Activated CD8-positive, alpha-beta memory T cell treated with anti-CD3 and anti-CD28 coated beads for 1 hour (primary cell): ENCODE data around the gene ABCC6.
"Not testable (repeated sequence)": the region's sequence is repeated elsewhere in the genome, so short reads cannot be mapped to it uniquely, and the experiment has no call there.

Experiments used
- DNase-seq, 2 donors: peaks; one replicate each; pipeline ENCODE4 v3.0.0-alpha.2; 2020; ENCODE audit warnings: low read depth in 1 of 2; ENCODE audit errors: extremely low read depth in 1 of 2

ABCC6 gene

DNA sequence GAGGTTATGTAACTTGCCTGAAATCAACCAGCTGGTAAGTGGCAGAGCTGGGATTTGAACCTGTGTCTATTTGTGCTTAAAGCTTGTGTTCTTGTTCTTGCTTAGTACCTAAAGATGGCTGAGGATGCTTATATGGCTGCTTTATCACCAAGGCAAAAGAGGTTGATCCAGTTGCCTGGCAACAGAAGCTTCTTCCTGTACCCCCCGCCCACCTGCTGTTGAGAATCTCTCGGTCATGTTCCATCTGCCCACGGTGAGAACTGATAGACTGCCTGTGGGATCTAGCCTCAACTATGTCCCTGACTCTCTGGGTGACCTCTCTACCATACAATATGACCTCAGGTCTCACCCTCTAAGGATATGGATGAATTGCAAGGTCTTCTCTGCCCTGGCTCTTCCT, 60.7 kb downstream of the ABCC6 start:
- DNase-seq: no peak

DNA sequence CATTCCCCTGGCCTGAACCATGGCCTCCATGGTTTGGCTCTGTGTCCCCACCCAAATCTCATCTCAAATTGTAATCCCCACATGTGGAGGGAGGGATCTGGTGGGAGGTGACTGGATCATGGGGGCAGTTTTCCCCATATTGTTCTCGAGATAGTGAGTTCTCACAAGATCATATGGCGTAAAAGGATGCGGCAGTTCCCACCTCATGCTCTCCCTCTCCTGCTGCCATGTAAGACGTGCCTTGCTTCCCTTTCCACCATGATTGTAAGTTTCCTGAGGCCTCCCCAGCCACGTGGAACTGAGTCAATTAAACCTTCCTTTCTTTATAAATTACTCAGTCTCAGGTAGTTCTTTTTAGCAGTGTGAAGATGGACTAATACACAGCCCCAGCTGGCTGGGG, 61.5 kb downstream of the ABCC6 start:
- not testable (repeated sequence) for DNase-seq

DNA sequence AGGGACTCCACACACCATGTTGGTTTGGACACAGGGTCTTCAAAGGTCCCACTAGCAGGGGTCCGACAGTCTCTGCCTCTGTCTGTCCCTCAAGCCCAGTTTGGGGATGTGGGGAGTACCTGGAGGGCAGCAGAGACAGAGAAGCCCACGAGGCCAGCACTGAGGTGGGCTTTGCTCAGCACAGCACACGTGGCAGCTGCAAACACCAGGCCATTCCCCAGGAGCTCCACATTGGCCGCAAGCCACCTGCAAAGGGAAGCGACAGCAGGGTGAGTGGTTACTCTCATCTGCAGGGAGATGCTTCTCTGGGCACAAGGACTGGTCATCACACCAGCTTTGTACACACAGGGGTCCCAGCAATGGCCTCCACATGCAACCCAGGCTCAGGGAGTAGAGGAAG, 62.0 kb downstream of the ABCC6 start:
- no peak for DNase-seq

DNA sequence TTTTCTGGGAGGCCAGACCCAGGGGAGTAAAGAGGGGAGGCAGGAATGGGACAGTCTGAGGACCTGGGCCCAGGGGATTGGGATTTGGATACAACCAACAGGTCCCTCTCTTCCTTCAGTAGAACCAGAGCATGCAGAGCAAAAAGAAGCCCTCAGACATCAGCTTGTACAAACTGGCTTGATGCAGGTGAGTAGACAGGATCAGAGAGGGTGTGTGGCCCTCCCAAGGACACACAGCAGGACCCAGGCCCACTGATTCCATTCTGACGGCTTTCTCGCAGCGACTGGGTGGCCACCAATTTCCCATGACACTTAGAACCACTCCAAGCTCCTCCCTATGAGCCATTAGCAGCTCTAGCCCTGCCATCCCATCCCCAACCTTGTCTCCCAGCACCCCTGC, 63.6 kb downstream of the ABCC6 start:
- DNase-seq: no peak

DNA sequence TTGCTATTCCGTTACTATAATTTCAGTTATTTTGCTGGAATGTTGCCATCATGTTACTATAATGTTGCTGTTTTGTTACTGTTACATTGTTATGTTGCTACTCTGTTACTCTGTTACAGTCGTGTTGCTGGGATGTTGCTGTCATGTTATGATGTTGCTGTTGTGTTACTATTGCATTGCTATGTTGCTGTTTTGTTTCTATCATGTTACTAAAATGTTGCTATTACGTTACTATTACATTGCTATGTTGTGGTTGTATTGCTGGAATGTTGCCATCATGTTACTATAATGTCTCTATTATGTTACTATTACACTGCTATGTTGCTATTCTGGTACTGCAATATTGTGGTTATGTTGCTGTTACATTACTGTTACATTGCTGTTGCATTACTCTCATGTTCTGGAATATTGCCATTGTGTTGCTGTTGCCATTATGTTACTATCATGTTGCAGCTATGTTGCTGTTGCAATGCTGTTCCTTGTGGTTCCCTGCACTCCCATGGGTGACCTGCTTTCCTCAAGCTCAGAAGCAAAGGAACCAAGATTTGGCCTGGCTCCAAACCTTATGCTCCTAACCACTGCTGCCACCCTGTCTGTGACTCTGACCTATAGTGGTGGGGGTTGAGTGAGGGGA, 64.4 kb downstream of the ABCC6 start:
- no peak for DNase-seq

DNA sequence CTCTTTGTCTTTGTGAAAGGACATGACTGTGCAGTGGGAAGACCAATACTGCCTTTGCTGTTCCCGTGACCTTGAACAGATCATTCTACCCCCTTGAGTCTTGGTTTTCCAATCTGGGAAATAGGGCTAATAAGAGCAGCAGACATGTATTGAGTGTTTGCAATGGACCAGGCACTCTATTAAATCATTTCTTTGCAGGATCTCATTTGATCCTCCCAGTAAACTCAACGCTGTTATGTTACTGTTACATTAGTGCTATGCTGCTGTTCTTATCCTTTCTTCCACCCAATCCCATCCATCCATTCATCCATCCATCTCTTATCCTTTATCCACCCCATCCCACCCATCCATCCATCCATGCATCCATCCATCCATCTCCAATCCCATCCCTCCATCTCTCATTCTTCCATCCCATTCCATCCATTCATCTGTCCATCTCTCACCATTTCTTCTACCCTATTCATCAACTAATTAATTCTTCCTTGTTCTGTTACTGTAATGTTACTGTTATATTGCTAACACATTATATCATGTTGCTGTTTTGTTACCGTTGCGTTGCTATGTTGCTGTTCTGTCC, 65.1 kb downstream of the ABCC6 start:
- DNase-seq: no peak

DNA sequence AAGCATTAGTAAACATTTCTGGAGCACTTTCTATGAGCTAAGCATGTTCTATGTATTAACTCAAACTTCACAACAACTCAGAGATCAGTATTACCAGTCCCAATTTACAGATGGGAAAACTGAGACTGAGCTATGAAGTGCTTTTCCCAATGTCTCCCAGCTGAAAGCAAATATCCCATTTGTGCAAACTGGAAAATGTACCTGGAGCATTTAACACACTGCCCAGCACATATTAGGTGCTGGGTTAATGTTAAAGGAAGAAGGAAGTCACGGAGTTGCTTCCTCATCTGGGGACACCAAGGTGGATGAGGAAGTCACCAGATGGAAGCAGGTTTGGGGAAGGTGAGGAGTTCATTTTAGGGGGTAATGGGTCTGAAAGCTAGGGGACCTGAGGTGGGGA, 66.1 kb downstream of the ABCC6 start:
- no peak for DNase-seq

DNA sequence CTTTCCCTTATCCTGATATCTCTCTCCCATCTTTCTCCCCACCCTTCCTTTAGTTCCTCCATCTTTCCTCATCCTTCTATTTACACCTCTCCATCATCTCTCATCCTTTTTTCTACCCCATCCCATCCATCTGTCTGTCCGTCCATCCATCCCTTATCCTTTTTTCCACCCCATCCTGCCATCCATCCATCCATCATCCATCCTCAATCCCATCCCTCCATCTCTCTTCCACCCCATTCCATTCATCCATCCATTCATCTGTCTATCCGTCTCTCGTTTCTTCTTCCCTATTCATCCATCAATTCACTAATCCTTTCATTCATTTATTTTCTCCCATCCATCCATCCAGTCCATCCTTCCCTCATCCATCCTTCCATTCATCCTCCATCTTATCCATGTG, 68.1 kb downstream of the ABCC6 start:
- DNase-seq: no peak

DNA sequence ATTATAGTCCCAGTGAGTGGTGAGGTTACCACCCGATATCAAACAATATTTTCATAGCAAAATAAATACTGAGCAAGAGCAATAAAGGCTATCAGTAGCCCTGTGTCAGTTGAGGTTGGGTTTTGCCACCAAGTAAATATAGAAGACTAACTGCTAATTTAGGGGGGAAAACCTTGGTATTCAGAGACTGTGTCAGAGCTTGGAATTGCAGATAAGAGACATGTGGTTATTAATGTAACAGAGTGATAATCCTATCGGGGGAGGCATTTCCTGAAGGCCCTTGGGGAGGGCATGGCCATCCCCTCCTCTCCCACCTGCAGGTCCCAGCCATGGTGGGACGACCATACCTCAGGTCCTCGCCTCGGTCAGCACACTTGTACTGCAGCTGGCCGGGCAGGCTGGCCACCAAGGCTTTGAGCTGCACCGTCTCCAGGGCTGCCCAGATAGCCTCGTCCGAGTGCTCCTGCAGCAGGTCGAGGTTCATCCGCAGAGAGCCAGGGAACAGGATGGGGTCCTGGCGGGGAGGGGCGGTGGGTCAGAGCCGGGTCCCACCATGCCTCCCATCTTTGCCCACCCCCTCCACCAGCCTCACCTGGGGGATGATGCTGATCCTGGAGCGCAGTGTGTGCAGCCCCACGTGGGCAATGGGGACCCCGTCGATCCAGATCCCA, 68.9 kb downstream of the ABCC6 start:
- no peak for DNase-seq

DNA sequence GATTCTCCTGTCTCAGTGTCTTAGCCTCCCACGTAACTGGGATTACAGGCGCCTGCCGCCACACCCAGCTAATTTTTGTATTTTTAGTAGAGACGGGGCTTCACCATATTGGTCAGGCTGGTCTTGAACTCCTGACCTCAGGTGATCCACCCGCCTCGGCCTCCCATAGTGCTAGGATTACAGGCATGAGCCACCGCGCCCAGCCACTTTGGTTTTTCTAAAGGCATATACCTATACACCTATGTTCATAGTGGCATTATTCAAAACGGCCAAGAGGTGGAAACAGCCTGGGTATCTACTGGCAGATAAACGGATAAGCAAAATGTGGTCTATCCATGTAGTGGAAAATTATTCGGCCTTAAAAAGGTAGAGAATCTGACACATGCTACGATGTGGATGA, 70.3 kb downstream of the ABCC6 start:
- DNase-seq: not testable (repeated sequence)

DNA sequence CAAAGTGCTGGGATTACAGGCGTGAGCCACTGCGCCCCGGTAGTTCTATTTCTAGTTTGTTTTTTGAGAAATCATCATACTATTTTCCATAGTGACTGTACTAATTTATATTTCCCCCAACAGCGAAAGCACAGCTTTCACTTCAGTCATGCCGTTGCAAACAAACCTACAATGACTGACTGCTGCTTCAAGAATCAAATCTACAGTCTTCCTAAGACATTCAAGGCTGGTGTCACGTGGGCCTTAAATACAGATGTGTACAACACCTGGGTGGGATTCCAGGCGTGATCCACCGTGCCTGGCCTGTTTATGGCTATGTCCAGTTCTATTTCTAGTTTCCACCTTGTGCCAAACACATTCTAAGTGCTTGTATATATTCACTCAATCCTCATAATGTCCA, 72.0 kb downstream of the ABCC6 start:
- DNase-seq: no peak

DNA sequence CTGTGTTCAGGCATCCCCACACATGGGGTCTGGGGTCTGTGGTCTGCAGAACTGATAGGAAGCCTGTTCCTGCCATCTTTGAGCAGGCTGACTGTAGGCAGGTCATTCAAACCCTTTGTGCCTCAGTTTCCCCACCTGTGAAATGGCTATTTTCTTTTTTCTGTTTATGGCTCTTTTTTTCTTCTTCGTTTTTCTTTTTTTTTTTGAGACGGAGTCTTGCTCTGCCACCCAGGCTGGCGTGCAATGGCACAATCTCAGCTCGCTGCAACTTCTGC, 72.5 kb downstream of the ABCC6 start:
- DNase-seq: no peak

DNA sequence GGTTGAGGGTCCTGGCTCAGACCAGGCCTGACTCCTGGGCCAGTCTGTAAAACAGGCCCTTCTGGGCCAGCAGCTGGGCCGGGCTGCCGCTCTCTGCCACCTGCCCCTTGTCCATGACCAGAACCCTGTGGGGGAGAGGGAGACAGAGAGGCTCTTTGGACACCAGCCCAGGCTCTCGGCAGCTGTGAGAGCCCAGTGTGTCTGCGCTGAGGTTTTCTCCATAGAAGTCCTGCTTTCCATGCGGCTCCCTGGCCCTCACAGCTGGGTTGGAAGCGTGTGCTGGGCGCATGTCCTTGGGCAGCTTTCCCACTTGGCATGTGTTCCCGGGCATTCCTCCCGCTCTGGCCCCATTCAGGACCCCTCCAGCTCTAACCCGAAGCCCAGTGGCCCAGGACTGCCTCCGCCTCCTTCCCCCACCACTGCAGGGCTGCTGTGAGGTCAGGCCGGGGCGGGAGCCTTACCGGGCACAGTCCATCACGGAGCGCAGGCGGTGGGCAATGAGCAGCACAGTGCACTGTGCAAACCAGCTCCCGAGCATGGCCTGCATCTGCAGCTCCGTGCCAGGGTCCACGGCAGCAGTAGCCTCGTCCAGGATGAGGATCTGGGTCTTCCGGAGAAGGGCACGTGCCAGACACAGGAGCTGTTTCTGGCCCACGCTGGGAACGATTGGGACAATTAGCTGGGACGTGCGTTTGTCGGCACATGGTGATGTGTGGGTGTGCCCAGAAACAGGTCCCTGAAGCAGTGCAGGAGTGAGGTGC, 73.0 kb downstream of the ABCC6 start:
- no peak for DNase-seq

DNA sequence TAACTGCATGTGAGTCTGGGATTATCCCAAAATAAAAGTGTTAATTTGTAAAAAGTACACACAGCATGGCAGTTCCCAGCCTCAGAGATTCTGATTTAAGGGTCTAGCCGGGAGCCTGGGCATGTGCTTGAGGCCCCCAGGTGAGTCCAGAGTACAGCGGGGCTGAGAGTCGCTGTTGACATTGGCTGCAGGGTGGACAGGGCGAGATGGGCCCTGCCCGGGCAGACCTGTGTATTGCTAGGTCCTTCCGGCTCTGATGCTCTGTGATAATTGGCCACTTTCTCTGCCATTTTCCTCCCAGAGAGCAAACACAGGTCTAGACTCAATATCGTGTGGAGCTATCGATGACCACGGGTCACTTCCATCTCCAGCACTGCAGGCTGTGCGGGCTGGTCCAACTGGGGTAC, 73.6 kb downstream of the ABCC6 start:
- no peak for DNase-seq

DNA sequence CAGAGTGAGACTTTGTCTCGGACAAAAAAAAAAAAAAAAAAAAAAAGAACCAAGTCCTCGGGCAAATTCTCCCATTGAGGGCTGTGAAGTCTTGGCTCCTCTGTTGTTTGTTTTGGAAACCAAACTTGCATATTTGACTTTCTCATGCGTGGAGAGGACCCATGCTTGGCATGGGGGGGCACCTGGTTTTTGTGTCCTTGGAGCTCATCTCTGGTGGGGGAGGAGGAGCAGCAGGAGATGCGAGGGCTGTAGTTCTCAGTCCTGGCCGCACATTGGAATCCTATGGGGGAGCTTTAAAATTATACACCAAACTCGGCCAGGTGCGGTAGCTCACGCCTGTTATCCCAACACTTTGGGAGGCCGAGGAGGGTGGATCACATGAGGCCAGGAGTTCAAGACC, 74.5 kb downstream of the ABCC6 start:
- DNase-seq: no peak

DNA sequence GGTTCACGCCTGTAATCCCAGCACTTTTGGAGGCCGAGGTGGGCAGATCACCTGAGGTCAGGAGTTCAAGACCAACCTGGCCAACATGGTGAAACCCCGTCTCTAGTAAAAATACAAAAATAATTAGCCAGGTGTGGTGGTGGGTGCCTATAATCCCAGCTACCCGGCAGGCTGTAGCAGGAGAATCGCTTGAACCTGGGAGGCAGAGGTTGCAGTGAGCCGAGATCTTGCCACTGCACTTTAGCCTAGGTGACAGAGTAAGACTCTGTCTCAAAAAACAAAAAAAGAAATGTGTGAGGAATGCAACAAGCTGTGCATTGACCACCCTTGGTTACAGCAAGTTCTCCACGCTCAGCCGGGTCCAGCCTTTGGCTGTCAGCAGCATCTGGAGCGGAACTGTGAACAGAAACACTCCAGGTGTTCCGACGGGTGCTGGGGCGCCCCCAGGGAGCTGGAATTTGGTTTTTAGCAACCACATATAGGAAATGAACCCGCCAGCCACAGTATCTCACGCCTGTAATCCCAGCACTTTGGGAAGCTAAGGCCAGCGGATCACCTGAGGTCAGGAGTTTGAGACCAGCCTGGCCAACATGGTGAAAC, 75.2 kb downstream of the ABCC6 start:
- not testable (repeated sequence) for DNase-seq

DNA sequence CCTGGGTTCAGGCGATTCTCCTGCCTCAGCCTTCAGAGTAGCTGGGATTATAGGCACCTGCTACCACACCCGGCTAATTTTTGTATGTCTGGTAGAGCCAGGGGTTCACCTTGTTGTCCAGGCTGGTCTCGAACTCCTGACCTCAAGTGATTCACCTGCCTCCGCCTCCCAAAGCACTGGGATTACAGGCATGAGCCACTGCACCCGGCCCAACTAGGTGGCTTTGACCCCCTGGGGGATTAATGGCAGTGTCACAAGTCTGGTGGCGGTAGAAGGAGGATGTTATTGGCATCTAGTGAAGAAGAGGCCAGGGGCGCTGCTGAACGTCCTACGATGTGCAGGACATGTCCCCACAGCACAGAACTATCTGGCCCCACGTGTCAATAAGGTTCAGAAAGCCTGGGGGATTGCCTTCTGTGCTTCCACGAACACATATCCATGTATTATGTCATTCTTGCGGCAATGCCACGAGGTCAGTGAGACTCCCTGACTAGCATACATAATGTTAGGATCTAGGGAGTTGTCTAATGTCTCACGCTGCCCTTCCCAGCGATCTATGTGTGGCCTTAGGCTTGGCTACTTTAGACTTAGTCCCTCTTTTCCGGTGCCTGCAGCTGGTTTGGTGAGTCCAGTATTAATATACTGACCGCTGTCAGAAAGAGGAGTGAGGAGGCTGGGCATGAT, 75.8 kb downstream of the ABCC6 start:
- DNase-seq: no peak

DNA sequence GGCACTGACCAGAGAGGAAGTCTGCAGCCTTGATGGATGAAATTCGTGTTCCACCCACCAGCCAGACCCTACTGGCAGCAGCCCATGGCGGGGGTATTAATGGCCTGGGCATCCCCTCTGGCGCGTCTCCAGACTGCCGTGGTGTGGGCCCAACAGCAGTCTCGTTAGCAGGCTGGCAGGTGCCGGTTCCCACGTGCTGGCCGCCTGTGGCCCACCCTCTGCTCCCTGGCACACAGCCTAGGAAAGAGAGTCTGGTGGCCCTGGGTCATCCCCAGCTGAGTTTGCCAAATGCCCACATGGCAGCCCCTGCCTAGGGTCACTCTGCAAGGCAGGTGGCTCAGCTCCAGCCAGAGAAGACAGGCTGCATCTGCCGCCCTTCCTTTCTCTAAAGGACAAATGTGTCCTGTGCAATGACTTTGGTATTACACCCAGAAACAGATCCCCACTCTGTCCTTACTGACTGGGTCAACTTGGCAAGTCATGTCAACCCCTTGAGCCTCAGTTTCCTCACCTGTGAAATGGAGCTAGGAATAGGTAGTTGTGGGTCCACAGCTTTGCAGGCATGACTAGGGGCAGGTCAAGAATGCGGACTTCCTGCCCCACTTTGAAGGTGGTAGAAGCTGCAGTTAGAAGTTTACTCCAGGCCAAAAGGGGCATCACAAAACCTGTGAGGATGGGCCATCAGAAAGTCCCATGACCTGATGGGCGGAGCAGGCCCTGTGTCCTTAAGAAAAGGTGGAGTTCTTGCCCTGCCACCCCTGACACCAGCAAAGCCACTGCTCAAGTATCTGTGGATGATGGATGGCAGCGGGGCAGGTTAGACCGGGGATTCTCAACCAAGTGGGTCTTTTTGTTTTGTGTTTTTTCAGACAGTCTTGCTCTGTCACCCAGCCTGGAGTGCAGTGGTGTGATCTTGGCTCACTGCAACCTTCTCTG, 76.6 kb downstream of the ABCC6 start:
- DNase-seq: no peak

DNA sequence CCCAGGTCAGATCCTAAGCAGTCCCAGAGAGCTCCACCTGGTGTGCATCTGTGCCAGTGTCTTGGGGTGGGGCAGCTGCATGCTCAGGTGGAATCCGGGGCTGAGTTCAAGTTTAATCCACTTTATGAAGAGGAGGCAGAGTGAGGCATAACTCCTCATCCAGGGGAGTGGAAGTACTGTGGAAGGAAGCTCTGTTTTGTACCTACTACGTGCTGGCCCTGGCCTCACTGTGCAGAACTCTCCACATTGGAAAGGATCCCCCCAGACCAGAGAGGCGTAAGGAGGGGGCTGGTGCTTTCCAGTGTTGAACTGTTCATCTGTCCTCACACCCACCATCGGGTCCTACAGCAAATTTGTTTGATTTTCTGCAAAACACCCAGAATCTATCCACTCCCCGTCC, 78.0 kb downstream of the ABCC6 start:
- DNase-seq: no peak

DNA sequence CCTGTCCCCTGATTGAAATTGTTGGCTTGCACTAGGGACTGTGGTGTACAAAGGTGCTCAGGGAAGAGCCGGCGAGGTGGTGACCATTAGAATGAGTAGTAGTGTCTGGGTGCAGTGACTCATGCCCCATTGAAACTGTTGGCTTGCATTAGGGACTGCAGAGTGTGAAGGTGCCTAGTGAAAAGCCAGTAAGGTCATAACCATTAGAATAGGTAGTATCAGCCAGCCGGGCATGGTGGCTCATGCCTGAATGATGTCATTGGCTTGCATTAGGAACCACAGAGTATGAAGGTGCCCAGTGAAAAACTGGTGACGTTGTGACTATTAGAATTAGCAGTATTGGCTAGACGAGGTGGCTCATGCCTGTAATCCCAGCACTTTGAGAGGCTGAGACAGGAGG, 78.9 kb downstream of the ABCC6 start:
- DNase-seq: no peak
